Thymus (tissue), 11 donors: ENCODE results near the gene CCDC12. TPM values are rescaled to one million over a fixed set of nuclear protein-coding genes. Genes with fewer than 3 reads are reported as not detected.

Experiments used
- DNase-seq, 9 donors: peaks; one replicate each; pipeline ENCODE4 v3.0.0-alpha.2; 2013; ENCODE audit warnings: low spot score in 9 of 9, low read depth in 6 of 9, missing footprints in 1 of 9
- H3K27ac ChIP-seq, 2 donors: one replicate each; pipeline ENCODE4 v1.5.1; 2013; ENCODE audit warnings: control low read depth in 1 of 2, low read depth in 1 of 2, low read length in 1 of 2, mild to moderate bottlenecking in 1 of 2, moderate library complexity in 1 of 2
- H3K27me3 ChIP-seq, 2 donors: one replicate each; pipeline ENCODE4 v1.5.1; 2013; ENCODE audit warnings: low read length in 1 of 2; ENCODE audit not compliant: control insufficient read depth in 2 of 2, insufficient read depth in 1 of 2
- H3K36me3 ChIP-seq, 2 donors: one replicate each; pipeline ENCODE4 v1.5.1; 2013; ENCODE audit warnings: low read length in 1 of 2, mild to moderate bottlenecking in 1 of 2, moderate library complexity in 1 of 2; ENCODE audit not compliant: control insufficient read depth in 2 of 2, insufficient read depth in 2 of 2
- H3K4me1 ChIP-seq, 2 donors: one replicate each; pipeline ENCODE4 v1.5.1; 2013; ENCODE audit warnings: low read length in 2 of 2; ENCODE audit not compliant: control insufficient read depth in 2 of 2, insufficient read depth in 2 of 2
- H3K4me3 ChIP-seq, 2 donors: one replicate each; pipeline ENCODE4 v1.5.1; 2013; ENCODE audit warnings: low read length in 2 of 2, control low read depth in 1 of 2, mild to moderate bottlenecking in 1 of 2
- H3K9me3 ChIP-seq, 2 donors: one replicate each; pipeline ENCODE4 v1.5.1; 2013; ENCODE audit warnings: low read length in 1 of 2, mild to moderate bottlenecking in 1 of 2; ENCODE audit not compliant: control insufficient read depth in 2 of 2, insufficient read depth in 1 of 2
- WGBS: extraction: QIAGEN DNeasy Blood & Tissue Kit; methylation state at CpG from one replicate; pipeline ENCODE4 v1.1.7; 2013; 5-methylcytosine and 5-hydroxymethylcytosine counted together
- polyA plus RNA-seq: library from polyadenylated mRNA; stranded (reverse); fragments of 200-250 nt; gene quantifications from one replicate; pipeline ENCODE4 v1.2.3, GENCODE V29; 2013
- total RNA-seq: library from RNA; stranded (reverse); fragments of 120-200 nt; gene quantifications from one replicate; pipeline ENCODE4 v1.2.4, GENCODE V29; 2013
- donor health status: healthy.

CCDC12 gene
- total and polyA plus RNA-seq, 2 donors = 47.4 to 83.9 TPM

- Histone ChIP-seq H3K36me3 (no peaks in the 10 kb centered on the region), H3K4me3 (no peak overlapping the region), H3K9me3 (no peaks in the 10 kb centered on the region), H3K27ac (no peak overlapping the region), H3K27me3 (peaks cover 29 to 97% of the 10 kb centered on the region in 2 donors), H3K4me1 (peaks cover 3 to 9% of the 10 kb centered on the region in 2 donors)
- WGBS = 21% methylated on average over 5 of the region's 5 CpGs
- DNase-seq = peak; percentile 32 to 81 (median 57)
Observed at GRCh38 chr3:46895204-46895660, 81.3 kb downstream of the CCDC12 start.

- no peak overlapping the region for H3K27ac ChIP-seq
- H3K27me3 ChIP-seq = peaks cover 28 to 97% of the 10 kb centered on the region in 2 donors
- H3K4me1 ChIP-seq = peaks cover 3 to 9% of the 10 kb centered on the region in 2 donors
- no peak for DNase-seq
- 95% methylated on average over 6 of the region's 6 CpGs for WGBS
- H3K36me3 ChIP-seq = no peaks in the 10 kb centered on the region
- no peak overlapping the region for H3K4me3 ChIP-seq
- H3K9me3 ChIP-seq = no peaks in the 10 kb centered on the region
Observed at GRCh38 chr3:46894256-46894655, 82.3 kb downstream of the CCDC12 start.

- H3K36me3 ChIP-seq = no peaks in the 10 kb centered on the region
- H3K27ac ChIP-seq = no peak overlapping the region
- H3K4me1 ChIP-seq = peaks cover 2 to 9% of the 10 kb centered on the region in 2 donors
- H3K4me3 ChIP-seq = no peak overlapping the region
- 86% methylated on average over 9 of the region's 9 CpGs for WGBS
- no peaks in the 10 kb centered on the region for H3K9me3 ChIP-seq
- no peak for DNase-seq
- peaks cover 23 to 97% of the 10 kb centered on the region in 2 donors for H3K27me3 ChIP-seq
Observed at GRCh38 chr3:46893763-46894162, 82.8 kb downstream of the CCDC12 start.

- no peak for DNase-seq
- WGBS = 93% methylated on average over 6 of the region's 6 CpGs
- no peaks in the 10 kb centered on the region for H3K9me3 ChIP-seq
- no peak overlapping the region for H3K4me3 ChIP-seq
- peaks cover 18 to 97% of the 10 kb centered on the region in 2 donors for H3K27me3 ChIP-seq
- H3K36me3 ChIP-seq = no peaks in the 10 kb centered on the region
- H3K27ac ChIP-seq = no peak overlapping the region
- H3K4me1 ChIP-seq = peaks cover 0 to 8% of the 10 kb centered on the region in 2 donors
Observed at GRCh38 chr3:46893146-46893748, 83.3 kb downstream of the CCDC12 start.

- H3K36me3 ChIP-seq = no peaks in the 10 kb centered on the region
- WGBS = 10% methylated on average over 58 of the region's 58 CpGs
- no peaks in the 10 kb centered on the region for H3K9me3 ChIP-seq
- H3K27ac ChIP-seq = no peak overlapping the region
- peaks cover 0 to 6% of the 10 kb centered on the region in 2 donors for H3K4me1 ChIP-seq
- peak overlapping the region; percentile 6 to 24 for H3K4me3 ChIP-seq
- DNase-seq = no peak
- H3K27me3 ChIP-seq = peaks cover 13 to 96% of the 10 kb centered on the region in 2 donors
Observed at GRCh38 chr3:46892285-46893145, 84.0 kb downstream of the CCDC12 start.

GRCh38 chr3:46891132-46891531 lies 85.4 kb downstream of the CCDC12 start:
- peaks cover 0 to 6% of the 10 kb centered on the region in 2 donors for H3K4me1 ChIP-seq
- H3K9me3 ChIP-seq = no peaks in the 10 kb centered on the region
- H3K27ac ChIP-seq = no peak overlapping the region
- H3K27me3 ChIP-seq = peaks cover 13 to 95% of the 10 kb centered on the region in 2 donors
- no peak for DNase-seq
- no peaks in the 10 kb centered on the region for H3K36me3 ChIP-seq
- no peak overlapping the region for H3K4me3 ChIP-seq
- WGBS = 96% methylated on average over 3 of the region's 3 CpGs

GRCh38 chr3:46890132-46890531 lies 86.4 kb downstream of the CCDC12 start:
- H3K36me3 ChIP-seq = no peaks in the 10 kb centered on the region
- no peak overlapping the region for H3K4me3 ChIP-seq
- no peak overlapping the region for H3K27ac ChIP-seq
- H3K4me1 ChIP-seq = peaks cover 0 to 6% of the 10 kb centered on the region in 2 donors
- DNase-seq = no peak
- no peaks in the 10 kb centered on the region for H3K9me3 ChIP-seq
- WGBS = 95% methylated on average over 1 of the region's 1 CpG
- H3K27me3 ChIP-seq = peaks cover 20 to 95% of the 10 kb centered on the region in 2 donors

GRCh38 chr3:46889381-46890110 lies 87.0 kb downstream of the CCDC12 start:
- Histone ChIP-seq H3K27ac (no peak overlapping the region), H3K27me3 (peaks cover 25 to 96% of the 10 kb centered on the region in 2 donors), H3K4me3 (no peak overlapping the region), H3K36me3 (no peaks in the 10 kb centered on the region), H3K9me3 (no peaks in the 10 kb centered on the region), H3K4me1 (peaks cover 0 to 6% of the 10 kb centered on the region in 2 donors)
- DNase-seq = no peak
- WGBS = 58% methylated on average over 6 of the region's 6 CpGs
